PFSK-1 (cell line): ENCODE measurements around the gene OSBPL2.

Experiments used
- FOXP2 ChIP-seq: optimal IDR thresholded peaks from 2 replicates; pipeline ENCODE3; 2011; ENCODE audit warnings: borderline replicate concordance, control low read depth, inconsistent platforms; ENCODE audit not compliant: insufficient read depth; ENCODE audit errors: extremely low read length, extremely low read depth
- POLR2AphosphoS5 ChIP-seq: IDR thresholded peaks from 2 replicates; pipeline ENCODE4 v1.6.1; 2012; ENCODE audit warnings: low read depth, mild to moderate bottlenecking, control low read depth, low read length, moderate library complexity
- SIN3A ChIP-seq: IDR thresholded peaks from 2 replicates; pipeline ENCODE4 v1.6.1; 2012; ENCODE audit warnings: mild to moderate bottlenecking, low read length, moderate library complexity, borderline replicate concordance; ENCODE audit not compliant: insufficient read depth
- TAF1 ChIP-seq: IDR thresholded peaks from 2 replicates; pipeline ENCODE4 v1.6.1; 2012; ENCODE audit warnings: low read length, control low read depth, borderline replicate concordance; ENCODE audit not compliant: insufficient read depth
- TF ChIP-seq, protein P1 (sequence below), 2 experiments: IDR thresholded peaks; 2 replicates each; pipeline versions ENCODE4 v1.6.1 to v1.8.0; 2011 to 2012; ENCODE audit warnings: low read depth in 2 of 2, low read length in 2 of 2, control low read depth in 1 of 2, inconsistent platforms in 1 of 2, mild to moderate bottlenecking in 1 of 2, moderate library complexity in 1 of 2; ENCODE audit not compliant: insufficient read depth in 1 of 2

DNA sequence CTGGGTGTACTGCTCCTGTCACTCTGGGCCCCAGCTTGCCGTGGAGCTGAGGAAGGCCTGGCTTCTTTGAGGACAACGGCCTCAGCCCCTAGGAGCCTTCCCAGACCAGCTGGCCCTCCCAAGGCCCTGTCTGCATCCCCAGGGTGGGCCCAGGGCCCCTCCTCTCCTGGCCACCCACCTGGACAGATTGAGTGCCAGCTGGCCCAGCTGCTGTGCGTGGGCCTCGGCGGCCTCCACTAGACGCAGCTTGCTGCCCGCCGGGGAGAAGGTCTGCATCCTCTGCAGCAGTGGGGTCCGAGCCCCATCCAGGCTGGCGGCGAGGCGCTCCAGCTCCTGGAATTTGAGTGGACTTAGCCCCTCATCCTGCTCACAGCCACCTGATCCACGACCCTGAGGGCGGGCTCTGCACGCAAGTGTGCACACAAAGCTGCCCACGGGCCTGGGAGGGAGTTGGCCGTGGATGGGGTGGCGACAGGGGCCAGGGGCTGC is 78.9 kb downstream of the OSBPL2 start:
- TF ChIP-seq, protein P1, sequence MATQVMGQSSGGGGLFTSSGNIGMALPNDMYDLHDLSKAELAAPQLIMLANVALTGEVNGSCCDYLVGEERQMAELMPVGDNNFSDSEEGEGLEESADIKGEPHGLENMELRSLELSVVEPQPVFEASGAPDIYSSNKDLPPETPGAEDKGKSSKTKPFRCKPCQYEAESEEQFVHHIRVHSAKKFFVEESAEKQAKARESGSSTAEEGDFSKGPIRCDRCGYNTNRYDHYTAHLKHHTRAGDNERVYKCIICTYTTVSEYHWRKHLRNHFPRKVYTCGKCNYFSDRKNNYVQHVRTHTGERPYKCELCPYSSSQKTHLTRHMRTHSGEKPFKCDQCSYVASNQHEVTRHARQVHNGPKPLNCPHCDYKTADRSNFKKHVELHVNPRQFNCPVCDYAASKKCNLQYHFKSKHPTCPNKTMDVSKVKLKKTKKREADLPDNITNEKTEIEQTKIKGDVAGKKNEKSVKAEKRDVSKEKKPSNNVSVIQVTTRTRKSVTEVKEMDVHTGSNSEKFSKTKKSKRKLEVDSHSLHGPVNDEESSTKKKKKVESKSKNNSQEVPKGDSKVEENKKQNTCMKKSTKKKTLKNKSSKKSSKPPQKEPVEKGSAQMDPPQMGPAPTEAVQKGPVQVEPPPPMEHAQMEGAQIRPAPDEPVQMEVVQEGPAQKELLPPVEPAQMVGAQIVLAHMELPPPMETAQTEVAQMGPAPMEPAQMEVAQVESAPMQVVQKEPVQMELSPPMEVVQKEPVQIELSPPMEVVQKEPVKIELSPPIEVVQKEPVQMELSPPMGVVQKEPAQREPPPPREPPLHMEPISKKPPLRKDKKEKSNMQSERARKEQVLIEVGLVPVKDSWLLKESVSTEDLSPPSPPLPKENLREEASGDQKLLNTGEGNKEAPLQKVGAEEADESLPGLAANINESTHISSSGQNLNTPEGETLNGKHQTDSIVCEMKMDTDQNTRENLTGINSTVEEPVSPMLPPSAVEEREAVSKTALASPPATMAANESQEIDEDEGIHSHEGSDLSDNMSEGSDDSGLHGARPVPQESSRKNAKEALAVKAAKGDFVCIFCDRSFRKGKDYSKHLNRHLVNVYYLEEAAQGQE (IDR thresholded peaks at IDR 0.05; ENCODE audit: insufficient read depth in 1 of 2, low read depth in 2 of 2, low read length in 2 of 2): no peak
- TF ChIP-seq TAF1 (no peak), SIN3A (no peak), POLR2AphosphoS5 (no peak), FOXP2 (no peak)
